Endothelial cell of umbilical vein (primary cell): ENCODE measurements around the gene NFATC2. TPM values are rescaled to one million over a fixed set of nuclear protein-coding genes. Genes with fewer than 3 reads are reported as not detected.

Experiments
- BruUV-seq: library from RNA; stranded (reverse); fragments of 400-500 nt; replicated peaks from 2 replicates; lab custom pipeline; 2021; lab: Mats Ljungman, UMichigan
- CTCF ChIA-PET: fragments of 300-600, 350-600 bp; sonication (Branson Sonifier 250); formaldehyde crosslinking; loops from one replicate; lab custom pipeline; 2021; ENCODE audit warnings: antibody characterized with exemption, inconsistent platforms; lab: Charles Lee
- POLR2A ChIA-PET: fragments of 300-600, 350-600 bp; sonication (Branson Sonifier 250); formaldehyde crosslinking; loops from one replicate; lab custom pipeline; 2021; ENCODE audit warnings: antibody characterized with exemption, inconsistent platforms; lab: Charles Lee
- DNase-seq: peaks from one replicate; pipeline ENCODE4 v3.0.0-alpha.2; 2011; ENCODE audit warnings: low read depth, low spot score
- FAIRE-seq: peaks from 2 replicates; lab custom pipeline; 2011; peaks lifted over from hg19 to GRCh38; lab: Jason Lieb, UNC
- H2AFZ ChIP-seq: 2 replicates; pipeline ENCODE4 v1.6.0; 2012; ENCODE audit warnings: low read depth, low read length, control low read depth, inconsistent platforms
- H3K27ac ChIP-seq: 2 replicates; pipeline ENCODE4 v1.5.1; 2011; ENCODE audit warnings: low read depth, mild to moderate bottlenecking, control low read depth, low read length, moderate library complexity; ENCODE audit not compliant: insufficient read depth
- H3K27me3 ChIP-seq, 2 experiments: 2 replicates each; pipeline versions ENCODE4 v1.6.0 to v1.6.1; 2011; ENCODE audit warnings: low read length in 2 of 2, mixed read lengths in 1 of 2; ENCODE audit not compliant: control insufficient read depth in 2 of 2, insufficient read depth in 2 of 2
- H3K36me3 ChIP-seq, 2 experiments: 2 replicates in 1 of 2; 3 replicates in 1 of 2; pipeline ENCODE4 v1.5.1; 2011; ENCODE audit warnings: low read length in 2 of 2, mild to moderate bottlenecking in 1 of 2, moderate library complexity in 1 of 2; ENCODE audit not compliant: control insufficient read depth in 2 of 2, insufficient read depth in 2 of 2; ENCODE audit errors: extremely low read depth in 1 of 2
- H3K4me1 ChIP-seq: 3 replicates; pipeline ENCODE4 v1.5.1; 2011; ENCODE audit warnings: mild to moderate bottlenecking, low read length; ENCODE audit not compliant: control insufficient read depth, insufficient read depth; ENCODE audit errors: extremely low read depth
- H3K4me2 ChIP-seq: 2 replicates; pipeline ENCODE4 v1.6.1; 2011; ENCODE audit warnings: low read length, control low read depth, mixed read lengths; ENCODE audit not compliant: insufficient read depth
- H3K4me3 ChIP-seq, 3 experiments: fragments of 200-600 bp in 1 of 3; sonication (generic), shearing (Covaris generic) in 1 of 3; replicated peaks in 1 of 3; 2 replicates each; pipeline ENCODE4 v1.5.1; 2011 to 2016; ENCODE audit warnings: control low read depth in 3 of 3, low read length in 3 of 3, mild to moderate bottlenecking in 2 of 3, inconsistent platforms in 1 of 3, low read depth in 1 of 3, moderate library complexity in 1 of 3; ENCODE audit not compliant: insufficient read depth in 1 of 3
- H3K79me2 ChIP-seq: 2 replicates; pipeline ENCODE4 v1.6.0; 2012; ENCODE audit warnings: low read length, inconsistent platforms; ENCODE audit not compliant: control insufficient read depth, insufficient read depth
- H3K9ac ChIP-seq: replicated peaks from 2 replicates; pipeline ENCODE3; 2011; ENCODE audit warnings: low read length, control low read depth; ENCODE audit not compliant: insufficient read depth; ENCODE audit errors: extremely low read depth
- H3K9me1 ChIP-seq: replicated peaks from 3 replicates; pipeline ENCODE4 v1.6.0; 2011; ENCODE audit warnings: mild to moderate bottlenecking, low read length; ENCODE audit not compliant: control insufficient read depth, insufficient read depth; ENCODE audit errors: extremely low read depth
- H3K9me3 ChIP-seq: replicated peaks from 2 replicates; pipeline ENCODE4 v1.5.1; 2012; ENCODE audit warnings: low read length, inconsistent platforms; ENCODE audit not compliant: control insufficient read depth, insufficient read depth
- H4K20me1 ChIP-seq: replicated peaks from 2 replicates; pipeline ENCODE3; 2011; ENCODE audit warnings: mild to moderate bottlenecking, low read length; ENCODE audit not compliant: control insufficient read depth, insufficient read depth; ENCODE audit errors: extremely low read depth
- CTCF ChIP-seq, 2 donors: IDR thresholded peaks; 1 replicate in 1 of 2; 2 replicates in 1 of 2; pipeline ENCODE4 v1.5.1; 2011; ENCODE audit warnings: low read length in 2 of 2, mild to moderate bottlenecking in 2 of 2, moderate library complexity in 2 of 2, control low read depth in 1 of 2, inconsistent platforms in 1 of 2, low read depth in 1 of 2; ENCODE audit not compliant: insufficient read depth in 1 of 2; ENCODE audit errors: extremely low read depth in 1 of 2
- MAX ChIP-seq: IDR thresholded peaks from 2 replicates; pipeline ENCODE4 v1.6.1; 2011; ENCODE audit not compliant: insufficient read depth, insufficient read length
- dilution Hi-C: fragments of 300-500 bp; cut with MboI; formaldehyde crosslinking; loops from one replicate; pipeline ENCODE4 v1.15.0; 2019; ENCODE audit warnings: low sequenced_read_pairs; ENCODE audit not compliant: extremely low pct_ligation_motif_present
- intact Hi-C: fragments of 100-400 bp; cut with micrococcal nuclease; formaldehyde crosslinking; loops from one replicate; pipeline ENCODE4 v1.10.0; 2022
- polyA plus RNA-seq, 4 experiments: library from polyadenylated mRNA; depleted of rRNA in 3 of 4; stranded (reverse) in 3 of 4; unstranded in 1 of 4; fragments of >200 nt; gene quantifications; 2 replicates each; pipeline versions ENCODE4 v1.2.1 to v1.2.3, GENCODE V29; 2011 to 2012; ENCODE audit warnings: missing spikeins in 1 of 4
- total RNA-seq: library from RNA; stranded (reverse); gene quantifications from 2 replicates; pipeline ENCODE4 v1.2.3, GENCODE V29; 2021

Gene NFATC2
- total and polyA plus RNA-seq, 2 donors (not counting 3 experiments of a cell fraction or from before 2014, with no cell fraction given), result 3.1 to 13.0 TPM

- intact Hi-C loops (loop anchor here (1.0 to 5.0 kb wide), 3 partner anchors 106 to 209 kb away; partner anchors contain the start of gene NFATC2), dilution Hi-C loops (no loop called here)
- ChIA-PET CTCF (interaction anchor here (0.5 to 4.0 kb wide), 44 partner anchors 10 to 398 kb away, joined by 3 to 139 read pairs (median 4); partner anchors contain the start of gene NFATC2), POLR2A (interaction anchor here (0.5 kb wide), 1 partner anchor 396 kb away, joined by 5 read pairs; no protein-coding TSS in a partner anchor)
- Histone ChIP-seq H4K20me1 (no peaks in the 10 kb centered on the region), H2AFZ (no peak overlapping the region), H3K4me1 (peaks cover 63% of the 10 kb centered on the region), H3K4me2 (no peak overlapping the region), H3K9ac (no peak overlapping the region), H3K9me1 (no peaks in the 10 kb centered on the region), H3K4me3 (no peak overlapping the region), H3K36me3 (no peaks in the 10 kb centered on the region), H3K79me2 (no peaks in the 10 kb centered on the region), H3K9me3 (no peaks in the 10 kb centered on the region), H3K27me3 (no peaks in the 10 kb centered on the region), H3K27ac (no peak overlapping the region)
- BruUV-seq, result no TSS peak
- FAIRE-seq (peak; percentile 24), DNase-seq (peak; percentile 67)
- TF ChIP-seq MAX (no peak), CTCF (IDR thresholded peaks at IDR 0.05; ENCODE audit: extremely low read depth in 1 of 2, insufficient read depth in 1 of 2, low read depth in 1 of 2, low read length in 2 of 2) (peak; percentile 52 to 78)
These were observed 156.6 kb downstream of the NFATC2 start for GRCh38 chr20:51385646-51386530.
